Panc1 (cell line): ENCODE results near the gene KDM4B. TPM values are rescaled to one million over a fixed set of nuclear protein-coding genes. Genes with fewer than 3 reads are reported as not detected.

Experiments used
- ATAC-seq: fragments of 200-7000 bp; cut with Tn5 transposase; 2 replicates; pipeline ENCODE4 v1.9.1; 2020; ENCODE audit warnings: mild to moderate bottlenecking, moderate library complexity
- BruUV-seq: library from RNA; stranded (reverse); fragments of 400-500 nt; replicated peaks from 2 replicates; lab custom pipeline; 2021; lab: Mats Ljungman, UMichigan
- CTCF ChIA-PET: fragments of 300-600 bp; sonication (Branson Sonifier 250); formaldehyde crosslinking; loops from one replicate; lab custom pipeline; 2022; ENCODE audit warnings: antibody characterized with exemption; lab: Charles Lee
- POLR2A ChIA-PET: fragments of 300-600 bp; sonication (Branson Sonifier 250); formaldehyde crosslinking; loops from one replicate; lab custom pipeline; 2022; ENCODE audit warnings: antibody characterized with exemption; lab: Charles Lee
- DNase-seq: peaks from one replicate; pipeline ENCODE4 v3.0.0-alpha.2; 2010; ENCODE audit warnings: low read depth, low spot score
- H3K27ac ChIP-seq: 2 replicates; pipeline ENCODE4 v1.5.1; 2011; ENCODE audit warnings: mild to moderate bottlenecking, low read length, inconsistent platforms
- H3K27me3 ChIP-seq: fragments of 200-500 bp; sonication (Bioruptor generic); 2 replicates; pipeline ENCODE4 v1.6.0; 2014; ENCODE audit warnings: low read length, inconsistent platforms; ENCODE audit not compliant: control insufficient read depth, insufficient read depth
- H3K36me3 ChIP-seq: fragments of 200-500 bp; sonication (Bioruptor generic); 2 replicates; pipeline ENCODE4 v1.5.1; 2014; ENCODE audit warnings: inconsistent platforms, mild to moderate bottlenecking, low read length, moderate library complexity; ENCODE audit not compliant: control insufficient read depth, insufficient read depth
- H3K4me1 ChIP-seq: 2 replicates; pipeline ENCODE4 v1.5.1; 2011; ENCODE audit warnings: inconsistent platforms, mild to moderate bottlenecking, low read length, moderate library complexity; ENCODE audit not compliant: control insufficient read depth, insufficient read depth
- H3K4me3 ChIP-seq, 2 experiments: 2 replicates each; pipeline ENCODE4 v1.5.1; 2011 to 2012; ENCODE audit warnings: low read depth in 2 of 2, low read length in 2 of 2, mild to moderate bottlenecking in 2 of 2, inconsistent platforms in 1 of 2, moderate library complexity in 1 of 2
- H3K9me3 ChIP-seq: fragments of 200-500 bp; sonication (Bioruptor generic); 2 replicates; pipeline ENCODE4 v1.5.1; 2014; ENCODE audit warnings: low read depth, mild to moderate bottlenecking, inconsistent platforms, low read length, moderate library complexity; ENCODE audit not compliant: control insufficient read depth, insufficient read depth
- CTCF ChIP-seq: fragments of 450-650 bp; IDR thresholded peaks from 2 replicates; pipeline ENCODE4 v1.5.1; 2017; ENCODE audit warnings: mild to moderate bottlenecking
- POLR2AphosphoS5 ChIP-seq: IDR thresholded peaks from 2 replicates; pipeline ENCODE4 v1.6.1; 2012; ENCODE audit warnings: mild to moderate bottlenecking, low read depth, low read length, moderate library complexity
- SIN3A ChIP-seq: IDR thresholded peaks from 2 replicates; pipeline ENCODE4 v1.6.1; 2012; ENCODE audit warnings: low read depth, mild to moderate bottlenecking, low read length, moderate library complexity, borderline replicate concordance; ENCODE audit not compliant: insufficient read depth
- TCF7L2 ChIP-seq: IDR thresholded peaks from 2 replicates; pipeline ENCODE4 v1.6.1; 2011; ENCODE audit warnings: mild to moderate bottlenecking, low read depth, low read length, inconsistent platforms
- in situ Hi-C: cut with HindIII; loops from 2 replicates; pipeline ENCODE4 v1.10.0; 2016; ENCODE audit warnings: low sequenced_read_pairs, low pct_unique_long_range_greater_than_20kb
- intact Hi-C: fragments of 100-400 bp; cut with micrococcal nuclease; formaldehyde crosslinking; loops from one replicate; pipeline ENCODE4 v1.10.0; 2022; ENCODE audit not compliant: unreplicated experiment
- total RNA-seq: library from RNA; stranded (reverse); gene quantifications from one replicate; pipeline ENCODE4 v1.2.1, GENCODE V29; 2021; ENCODE audit not compliant: unreplicated experiment
- TF ChIP-seq, protein P1 (sequence below), 2 experiments: IDR thresholded peaks; 2 replicates each; pipeline ENCODE4 v1.6.1; 2011 to 2012; ENCODE audit warnings: low read depth in 2 of 2, control low read depth in 1 of 2, low read length in 1 of 2, mild to moderate bottlenecking in 1 of 2, moderate library complexity in 1 of 2; ENCODE audit not compliant: insufficient read depth in 1 of 2

The KDM4B gene
- total RNA-seq, 1 experiment from 2014 or later, result 18.4 TPM

GRCh38 chr19:5067678-5068077 lies 98.8 kb downstream of the KDM4B start:
- no peak for TF ChIP-seq SIN3A
- TF ChIP-seq TCF7L2, result no peak
- no peak for TF ChIP-seq CTCF
- no peak for TF ChIP-seq POLR2AphosphoS5
- TF ChIP-seq, protein P1, sequence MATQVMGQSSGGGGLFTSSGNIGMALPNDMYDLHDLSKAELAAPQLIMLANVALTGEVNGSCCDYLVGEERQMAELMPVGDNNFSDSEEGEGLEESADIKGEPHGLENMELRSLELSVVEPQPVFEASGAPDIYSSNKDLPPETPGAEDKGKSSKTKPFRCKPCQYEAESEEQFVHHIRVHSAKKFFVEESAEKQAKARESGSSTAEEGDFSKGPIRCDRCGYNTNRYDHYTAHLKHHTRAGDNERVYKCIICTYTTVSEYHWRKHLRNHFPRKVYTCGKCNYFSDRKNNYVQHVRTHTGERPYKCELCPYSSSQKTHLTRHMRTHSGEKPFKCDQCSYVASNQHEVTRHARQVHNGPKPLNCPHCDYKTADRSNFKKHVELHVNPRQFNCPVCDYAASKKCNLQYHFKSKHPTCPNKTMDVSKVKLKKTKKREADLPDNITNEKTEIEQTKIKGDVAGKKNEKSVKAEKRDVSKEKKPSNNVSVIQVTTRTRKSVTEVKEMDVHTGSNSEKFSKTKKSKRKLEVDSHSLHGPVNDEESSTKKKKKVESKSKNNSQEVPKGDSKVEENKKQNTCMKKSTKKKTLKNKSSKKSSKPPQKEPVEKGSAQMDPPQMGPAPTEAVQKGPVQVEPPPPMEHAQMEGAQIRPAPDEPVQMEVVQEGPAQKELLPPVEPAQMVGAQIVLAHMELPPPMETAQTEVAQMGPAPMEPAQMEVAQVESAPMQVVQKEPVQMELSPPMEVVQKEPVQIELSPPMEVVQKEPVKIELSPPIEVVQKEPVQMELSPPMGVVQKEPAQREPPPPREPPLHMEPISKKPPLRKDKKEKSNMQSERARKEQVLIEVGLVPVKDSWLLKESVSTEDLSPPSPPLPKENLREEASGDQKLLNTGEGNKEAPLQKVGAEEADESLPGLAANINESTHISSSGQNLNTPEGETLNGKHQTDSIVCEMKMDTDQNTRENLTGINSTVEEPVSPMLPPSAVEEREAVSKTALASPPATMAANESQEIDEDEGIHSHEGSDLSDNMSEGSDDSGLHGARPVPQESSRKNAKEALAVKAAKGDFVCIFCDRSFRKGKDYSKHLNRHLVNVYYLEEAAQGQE (IDR thresholded peaks at IDR 0.05; ENCODE audit: insufficient read depth in 1 of 2, low read depth in 2 of 2, low read length in 1 of 2), result no peak
- CTCF ChIA-PET, result no interaction called here

GRCh38 chr19:5068233-5069072 lies 99.5 kb downstream of the KDM4B start:
- no peak overlapping the region for H3K4me3 ChIP-seq
- in situ Hi-C loops (no loop called here), intact Hi-C loops (no loop called here)
- ATAC-seq, result no peak
- H3K4me1 ChIP-seq, result no peaks in the 10 kb centered on the region
- TF ChIP-seq CTCF (no peak), SIN3A (no peak), TCF7L2 (no peak), POLR2AphosphoS5 (no peak)
- TF ChIP-seq, protein P1 (IDR thresholded peaks at IDR 0.05; ENCODE audit: insufficient read depth in 1 of 2, low read depth in 2 of 2, low read length in 1 of 2), result no peak
- H3K36me3 ChIP-seq, result no peaks in the 10 kb centered on the region
- no peak overlapping the region for H3K27ac ChIP-seq
- H3K9me3 ChIP-seq, result no peaks in the 10 kb centered on the region
- ChIA-PET POLR2A (no interaction called here), CTCF (no interaction called here)
- no peak for DNase-seq
- no peaks in the 10 kb centered on the region for H3K27me3 ChIP-seq
- no TSS peak for BruUV-seq

More at GRCh38 chr19:5067678-5068077, 98.8 kb downstream of the KDM4B start:
- in situ Hi-C loops (no loop called here), intact Hi-C loops (no loop called here)
- Histone ChIP-seq H3K4me3 (no peak overlapping the region), H3K27ac (no peak overlapping the region), H3K4me1 (no peaks in the 10 kb centered on the region), H3K27me3 (no peaks in the 10 kb centered on the region), H3K9me3 (no peaks in the 10 kb centered on the region), H3K36me3 (no peaks in the 10 kb centered on the region)
- DNase-seq, result no peak
- POLR2A ChIA-PET, result no interaction called here
- BruUV-seq, result no TSS peak
- ATAC-seq, result no peak
